Panc1 (cell line): ENCODE measurements around the gene CNNM4. TPM values are rescaled to one million over a fixed set of nuclear protein-coding genes. Genes with fewer than 3 reads are reported as not detected.

Experiments used
- ATAC-seq: fragments of 200-7000 bp; cut with Tn5 transposase; 2 replicates; pipeline ENCODE4 v1.9.1; 2020; ENCODE audit warnings: mild to moderate bottlenecking, moderate library complexity
- BruUV-seq: library from RNA; stranded (reverse); fragments of 400-500 nt; replicated peaks from 2 replicates; lab custom pipeline; 2021; lab: Mats Ljungman, UMichigan
- CTCF ChIA-PET: fragments of 300-600 bp; sonication (Branson Sonifier 250); formaldehyde crosslinking; loops from one replicate; lab custom pipeline; 2022; ENCODE audit warnings: antibody characterized with exemption; lab: Charles Lee
- POLR2A ChIA-PET: fragments of 300-600 bp; sonication (Branson Sonifier 250); formaldehyde crosslinking; loops from one replicate; lab custom pipeline; 2022; ENCODE audit warnings: antibody characterized with exemption; lab: Charles Lee
- DNase-seq: peaks from one replicate; pipeline ENCODE4 v3.0.0-alpha.2; 2010; ENCODE audit warnings: low read depth, low spot score
- H3K27ac ChIP-seq: 2 replicates; pipeline ENCODE4 v1.5.1; 2011; ENCODE audit warnings: mild to moderate bottlenecking, low read length, inconsistent platforms
- H3K27me3 ChIP-seq: fragments of 200-500 bp; sonication (Bioruptor generic); 2 replicates; pipeline ENCODE4 v1.6.0; 2014; ENCODE audit warnings: low read length, inconsistent platforms; ENCODE audit not compliant: control insufficient read depth, insufficient read depth
- H3K36me3 ChIP-seq: fragments of 200-500 bp; sonication (Bioruptor generic); 2 replicates; pipeline ENCODE4 v1.5.1; 2014; ENCODE audit warnings: inconsistent platforms, mild to moderate bottlenecking, low read length, moderate library complexity; ENCODE audit not compliant: control insufficient read depth, insufficient read depth
- H3K4me1 ChIP-seq: 2 replicates; pipeline ENCODE4 v1.5.1; 2011; ENCODE audit warnings: inconsistent platforms, mild to moderate bottlenecking, low read length, moderate library complexity; ENCODE audit not compliant: control insufficient read depth, insufficient read depth
- H3K4me3 ChIP-seq, 2 experiments: 2 replicates each; pipeline ENCODE4 v1.5.1; 2011 to 2012; ENCODE audit warnings: low read depth in 2 of 2, low read length in 2 of 2, mild to moderate bottlenecking in 2 of 2, inconsistent platforms in 1 of 2, moderate library complexity in 1 of 2
- H3K9me3 ChIP-seq: fragments of 200-500 bp; sonication (Bioruptor generic); 2 replicates; pipeline ENCODE4 v1.5.1; 2014; ENCODE audit warnings: low read depth, mild to moderate bottlenecking, inconsistent platforms, low read length, moderate library complexity; ENCODE audit not compliant: control insufficient read depth, insufficient read depth
- CTCF ChIP-seq: fragments of 450-650 bp; IDR thresholded peaks from 2 replicates; pipeline ENCODE4 v1.5.1; 2017; ENCODE audit warnings: mild to moderate bottlenecking
- POLR2AphosphoS5 ChIP-seq: IDR thresholded peaks from 2 replicates; pipeline ENCODE4 v1.6.1; 2012; ENCODE audit warnings: mild to moderate bottlenecking, low read depth, low read length, moderate library complexity
- REST ChIP-seq, 2 experiments: IDR thresholded peaks; 2 replicates each; pipeline ENCODE4 v1.6.1; 2011 to 2012; ENCODE audit warnings: low read depth in 2 of 2, control low read depth in 1 of 2, low read length in 1 of 2, mild to moderate bottlenecking in 1 of 2, moderate library complexity in 1 of 2; ENCODE audit not compliant: insufficient read depth in 1 of 2
- SIN3A ChIP-seq: IDR thresholded peaks from 2 replicates; pipeline ENCODE4 v1.6.1; 2012; ENCODE audit warnings: low read depth, mild to moderate bottlenecking, low read length, moderate library complexity, borderline replicate concordance; ENCODE audit not compliant: insufficient read depth
- TCF7L2 ChIP-seq: IDR thresholded peaks from 2 replicates; pipeline ENCODE4 v1.6.1; 2011; ENCODE audit warnings: mild to moderate bottlenecking, low read depth, low read length, inconsistent platforms
- in situ Hi-C: cut with HindIII; loops from 2 replicates; pipeline ENCODE4 v1.10.0; 2016; ENCODE audit warnings: low sequenced_read_pairs, low pct_unique_long_range_greater_than_20kb
- intact Hi-C: fragments of 100-400 bp; cut with micrococcal nuclease; formaldehyde crosslinking; loops from one replicate; pipeline ENCODE4 v1.10.0; 2022; ENCODE audit not compliant: unreplicated experiment
- total RNA-seq: library from RNA; stranded (reverse); gene quantifications from one replicate; pipeline ENCODE4 v1.2.1, GENCODE V29; 2021; ENCODE audit not compliant: unreplicated experiment

The CNNM4 gene
- total RNA-seq, 1 experiment from 2014 or later: 15.7 TPM

- ChIA-PET CTCF (no interaction called here), POLR2A (no interaction called here)
- in situ Hi-C loops (no loop called here), intact Hi-C loops (no loop called here)
- DNase-seq: no peak
- Histone ChIP-seq H3K27me3 (no peaks in the 10 kb centered on the region), H3K9me3 (no peaks in the 10 kb centered on the region), H3K4me1 (peaks cover 27% of the 10 kb centered on the region), H3K36me3 (no peaks in the 10 kb centered on the region), H3K4me3 (no peak overlapping the region), H3K27ac (0 out of 2 replicates have a peak overlapping the region, but pooled peaks have one; percentile 70)
- TF ChIP-seq POLR2AphosphoS5 (no peak), TCF7L2 (no peak), REST (IDR thresholded peaks at IDR 0.05; ENCODE audit: insufficient read depth in 1 of 2, low read depth in 2 of 2, low read length in 1 of 2) (no peak), SIN3A (no peak), CTCF (no peak)
- no peak for ATAC-seq
- no TSS peak for BruUV-seq
These were observed 1.2 kb upstream of the CNNM4 start for GRCh38 chr2:96759548-96759947.

- Histone ChIP-seq H3K4me1 (peaks cover 30% of the 10 kb centered on the region), H3K36me3 (no peaks in the 10 kb centered on the region), H3K4me3 (peak overlapping the region; percentile 70 to 71), H3K9me3 (no peaks in the 10 kb centered on the region), H3K27ac (peak overlapping the region; percentile 81), H3K27me3 (no peaks in the 10 kb centered on the region)
- in situ Hi-C loops: no loop called here
- ChIA-PET CTCF (interaction anchor here (0.6 kb wide), 1 partner anchor 163 kb away, joined by 8 read pairs; no protein-coding TSS in a partner anchor), POLR2A (interaction anchor here (0.6 kb wide), 1 partner anchor 33 kb away, joined by 6 read pairs; no protein-coding TSS in a partner anchor)
- intact Hi-C loops: loop anchor here (5.0 kb wide), 1 partner anchor 41 kb away; no protein-coding TSS in a partner anchor
- no TSS peak for BruUV-seq
- DNase-seq: no peak
- peak; percentile 88 for TF ChIP-seq CTCF
- no peak for TF ChIP-seq REST (IDR thresholded peaks at IDR 0.05; ENCODE audit: insufficient read depth in 1 of 2, low read depth in 2 of 2, low read length in 1 of 2)
- peak; percentile 52 for ATAC-seq
These were observed 507 bp downstream of the CNNM4 start for GRCh38 chr2:96760986-96761832.
